ENCODE data around the gene UBALD2.

GRCh38 chr17:76272541-76273444 lies 7.6 kb downstream of the UBALD2 start:
- TF ChIP-seq CTCF (IDR thresholded peaks at IDR 0.05): no peak
- no peak for TF ChIP-seq POLR2A (IDR thresholded peaks at IDR 0.05)

All from esophagus squamous epithelium (tissue), 4 donors.